Left kidney (tissue), 2 donors: ENCODE measurements around the gene UROC1. TPM values are rescaled to one million over a fixed set of nuclear protein-coding genes. Genes with fewer than 3 reads are reported as not detected.
A peak's percentile ranks its signal among the peaks of the same experiment; 100 is the strongest.

Source experiments
- DNase-seq: peaks from one replicate; pipeline ENCODE4 v3.0.0-alpha.2; 2013
- polyA plus RNA-seq: library from polyadenylated mRNA; unstranded; fragments of 120-200 nt; gene quantifications from one replicate; pipeline ENCODE4 v1.2.1, GENCODE V29; 2013; ENCODE audit not compliant: insufficient read length

Gene UROC1
- polyA plus RNA-seq, 1 donor: 0.15 TPM

DNA sequence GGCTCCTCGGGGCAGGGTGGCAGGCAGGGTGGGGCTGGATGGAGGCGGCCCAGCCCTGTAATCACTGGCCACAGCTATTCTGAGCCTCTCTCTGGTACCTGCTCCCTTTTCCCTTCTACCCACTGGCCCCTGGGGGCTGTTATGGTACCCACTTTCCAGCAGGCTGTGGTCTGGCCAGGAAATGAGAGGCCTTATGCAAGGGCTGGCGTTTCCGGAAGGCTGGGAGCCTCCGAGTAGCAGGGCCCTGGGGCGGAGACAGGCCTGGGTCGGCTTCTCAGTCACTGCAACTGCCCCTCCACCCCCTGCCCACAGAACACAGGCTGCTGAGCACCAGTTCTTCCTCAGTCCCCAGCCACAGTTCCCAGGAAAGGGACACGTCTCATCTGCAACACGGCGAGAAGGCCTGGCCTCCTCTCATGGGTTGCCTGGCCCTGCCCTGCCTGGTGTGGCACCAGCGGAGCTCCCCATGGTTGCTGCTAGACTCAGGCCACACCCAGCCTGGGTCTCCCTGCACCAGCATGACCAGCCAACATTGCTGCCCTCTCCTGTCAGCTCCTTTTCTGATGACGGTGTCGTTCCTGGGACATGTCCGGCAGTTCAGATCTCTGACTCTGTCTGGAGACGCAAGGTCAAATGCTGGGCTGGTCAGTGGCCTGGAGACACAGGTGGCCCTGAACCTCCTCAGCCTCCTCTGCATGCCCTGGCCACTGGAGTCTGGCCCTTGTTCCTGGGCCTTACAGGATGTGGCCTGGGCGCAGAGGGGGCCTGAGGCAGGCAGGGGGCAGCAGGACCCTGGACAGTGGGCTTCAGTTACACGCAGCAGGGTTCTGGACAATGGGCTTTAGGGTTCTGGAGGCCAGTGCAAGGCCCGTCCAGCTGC lies 12.8 kb upstream of the UROC1 start:
- no peak for DNase-seq

DNA sequence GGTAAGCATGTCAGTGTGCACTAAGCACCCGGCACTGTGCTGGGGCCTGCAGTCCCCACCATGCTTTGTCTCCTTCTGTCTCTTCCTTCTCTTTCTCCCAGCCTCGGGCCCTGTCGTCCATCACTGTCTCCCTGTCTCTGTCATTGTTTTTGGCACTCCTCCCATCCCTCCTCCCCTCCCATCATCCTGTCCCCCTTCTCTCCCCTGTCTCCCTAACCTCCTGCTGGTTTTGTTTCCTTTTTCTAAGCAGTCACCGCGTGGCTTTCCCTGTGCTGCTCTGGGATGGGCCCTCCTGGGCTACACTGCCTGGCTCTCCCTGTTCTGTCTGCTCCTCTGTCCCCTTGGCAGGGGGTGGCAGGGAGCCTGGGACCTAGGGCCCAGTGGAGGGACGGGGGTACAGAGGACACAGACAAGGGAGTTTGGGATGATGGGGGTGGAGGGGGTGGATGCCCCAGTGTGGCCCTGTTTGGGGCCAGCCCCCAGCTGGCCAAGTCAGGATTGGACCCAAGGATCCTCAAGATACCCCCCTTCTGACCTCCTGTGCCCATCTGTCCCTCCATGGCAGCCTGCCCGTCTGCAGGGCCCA lies 12.1 kb upstream of the UROC1 start:
- no peak for DNase-seq

DNA sequence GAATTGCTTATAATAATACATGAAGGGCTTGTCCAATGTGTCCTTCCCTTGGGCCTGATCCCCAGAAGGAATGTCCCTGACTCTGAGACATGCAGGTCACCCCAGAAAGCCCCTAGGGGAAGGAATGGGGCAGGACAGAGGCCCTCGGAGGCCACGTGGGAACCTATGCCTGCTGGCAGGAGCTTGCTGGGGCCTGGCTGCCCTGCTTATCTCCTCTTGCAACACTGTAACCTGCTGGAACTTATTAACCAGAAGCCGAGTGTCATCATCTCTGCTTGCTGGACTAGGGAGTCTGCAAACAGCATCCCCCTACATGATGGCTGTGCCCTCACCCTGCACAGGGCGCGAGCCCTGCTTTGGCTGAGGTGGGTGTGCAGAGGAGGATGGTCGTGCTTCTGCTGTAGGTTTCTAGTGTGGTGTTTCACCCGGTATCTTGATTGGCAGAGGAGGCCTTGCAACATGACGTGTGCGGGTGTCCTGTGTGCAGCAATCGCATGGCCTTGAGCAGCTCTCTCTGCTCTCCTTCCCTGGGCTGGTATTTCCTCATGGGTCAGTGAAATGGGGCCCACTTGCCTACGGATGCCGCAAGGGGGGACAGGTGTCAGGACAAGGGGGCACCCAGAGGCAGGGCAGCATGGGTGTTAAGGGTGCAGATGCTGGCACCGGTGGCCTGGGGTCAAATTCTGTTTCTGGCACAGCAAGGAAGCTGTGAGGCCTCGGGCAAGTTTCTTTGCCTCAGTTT lies 11.4 kb upstream of the UROC1 start:
- DNase-seq: no peak

DNA sequence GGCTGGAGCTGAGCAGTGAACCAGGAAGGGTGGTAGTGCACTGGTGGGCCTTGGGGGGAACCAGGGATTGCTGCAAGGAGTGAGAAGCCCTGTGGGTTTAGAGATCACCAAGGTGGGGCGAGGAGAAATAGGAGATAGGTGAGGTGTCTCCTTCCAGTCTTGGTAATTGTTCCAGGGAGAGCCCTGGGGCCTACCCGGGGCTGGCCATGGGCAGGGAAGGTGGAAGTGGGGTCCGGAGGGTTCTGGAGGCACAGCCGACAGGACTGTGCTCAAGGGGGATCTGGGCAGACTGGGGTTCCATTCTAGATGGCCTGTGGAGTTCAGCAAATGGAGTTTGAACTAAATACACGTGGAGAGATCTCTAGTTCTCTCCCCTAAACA lies 10.8 kb upstream of the UROC1 start:
- no peak for DNase-seq

DNA sequence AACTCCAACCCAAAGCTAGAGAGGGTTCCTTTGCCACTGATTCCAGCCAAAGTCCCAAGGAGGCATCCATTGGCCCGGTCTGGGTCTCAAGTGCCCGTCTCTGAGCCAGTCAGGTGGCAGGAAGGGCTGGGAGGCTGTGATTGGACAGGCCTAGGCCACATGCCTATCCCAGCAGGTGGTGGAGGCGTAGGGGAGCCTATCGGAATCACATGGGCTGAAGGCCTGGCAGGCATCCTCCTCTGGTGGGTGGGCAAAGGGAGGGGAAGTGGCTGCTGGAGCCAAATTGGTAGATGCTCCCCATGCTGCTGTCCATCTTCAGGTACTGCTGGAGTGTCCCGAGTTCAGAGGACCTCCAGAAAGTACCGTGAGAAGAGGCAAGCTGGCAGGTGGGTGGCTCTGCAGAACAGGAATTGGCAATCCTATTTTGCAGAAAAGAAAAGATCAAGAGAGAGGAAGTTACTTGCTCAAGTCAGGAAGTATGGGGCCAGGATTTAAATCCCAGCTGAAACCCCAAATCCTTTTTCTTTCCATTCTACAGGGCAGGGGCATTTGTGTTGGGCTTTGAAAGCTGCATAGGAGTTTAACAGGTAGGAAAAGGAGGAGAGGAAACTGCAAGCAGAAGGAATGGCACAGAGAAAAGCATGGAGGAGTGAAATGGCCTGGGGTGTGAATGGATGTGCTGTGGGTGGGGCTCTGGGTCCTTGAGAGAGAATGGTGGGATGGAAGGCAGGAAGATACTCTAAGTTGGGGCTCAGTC lies 10.1 kb upstream of the UROC1 start:
- DNase-seq: no peak

DNA sequence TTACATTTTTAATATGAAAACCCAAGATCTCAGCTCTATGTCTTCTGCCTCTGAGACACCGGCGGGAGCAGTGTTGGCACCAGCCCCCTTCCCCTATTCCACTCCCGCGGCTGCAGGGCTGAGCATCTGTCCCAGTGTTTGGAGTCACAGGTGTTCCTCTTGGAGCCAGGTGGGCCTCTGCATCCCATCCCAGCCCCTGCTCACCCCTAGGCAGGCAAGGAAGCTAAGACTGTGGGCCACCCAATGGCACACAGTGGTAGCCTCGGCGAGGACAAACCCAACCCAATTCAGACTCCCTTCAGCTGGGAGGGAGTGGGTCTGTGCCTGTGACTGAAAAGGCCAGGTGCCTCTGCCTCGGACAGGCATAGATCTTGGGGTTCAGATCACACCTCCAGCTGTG lies 9.4 kb upstream of the UROC1 start:
- DNase-seq: no peak

DNA sequence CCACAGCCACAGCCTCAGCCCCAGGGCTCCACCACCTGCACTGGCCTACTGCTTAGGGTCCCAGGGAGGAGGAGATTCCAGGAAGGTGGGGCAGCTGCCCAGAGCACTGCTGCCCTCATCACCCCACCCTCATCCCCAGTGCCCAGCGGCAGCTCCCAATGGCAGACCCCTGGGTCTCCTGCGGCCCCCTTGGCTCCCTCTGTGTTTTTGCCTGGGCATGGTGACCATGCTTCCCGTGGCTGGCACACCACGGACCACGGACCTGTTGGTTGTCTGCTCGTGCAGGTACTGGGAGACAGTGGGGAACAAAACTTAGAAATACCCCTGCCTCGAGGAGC lies 9.1 kb upstream of the UROC1 start:
- no peak for DNase-seq

DNA sequence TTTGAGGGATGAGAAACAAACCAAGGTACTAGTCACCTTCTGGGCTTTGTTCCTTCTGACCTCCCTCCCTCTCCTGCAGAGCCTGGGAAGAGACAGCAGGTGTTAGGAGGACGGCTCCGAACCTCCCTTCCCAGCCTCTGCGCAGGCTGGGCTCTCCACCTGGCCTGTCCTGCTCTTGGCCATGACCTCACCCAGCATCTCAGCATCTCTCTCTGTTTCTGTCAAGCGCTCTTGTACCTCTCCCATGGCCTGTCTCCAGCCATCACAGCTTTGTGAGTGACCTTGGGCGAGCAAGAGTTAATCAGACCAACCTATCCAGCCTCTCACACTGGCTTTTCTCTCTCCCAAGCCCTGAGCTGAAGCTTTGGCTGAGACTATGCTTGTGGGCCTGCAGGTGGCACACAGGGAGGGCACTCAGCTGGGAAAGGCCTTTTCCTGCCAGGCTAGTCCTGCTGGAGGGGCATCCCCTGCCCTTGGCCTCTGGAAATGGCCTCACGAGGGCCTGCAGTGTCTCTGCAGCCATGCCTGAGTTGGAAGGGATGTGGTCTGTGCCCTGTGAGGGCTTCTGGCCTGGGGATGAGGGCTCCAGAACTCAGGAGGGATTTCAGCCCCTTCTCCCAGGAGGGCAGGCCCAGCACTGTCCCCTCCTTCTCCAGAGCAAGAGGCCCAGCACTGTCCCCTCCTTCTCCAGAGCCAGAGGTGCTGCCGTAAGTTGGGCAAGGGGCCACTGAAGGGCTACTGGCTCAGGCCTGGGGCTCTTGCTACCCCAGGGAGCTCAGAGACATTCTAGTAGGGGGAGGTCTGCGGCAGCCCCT lies 8.5 kb upstream of the UROC1 start:
- no peak for DNase-seq

DNA sequence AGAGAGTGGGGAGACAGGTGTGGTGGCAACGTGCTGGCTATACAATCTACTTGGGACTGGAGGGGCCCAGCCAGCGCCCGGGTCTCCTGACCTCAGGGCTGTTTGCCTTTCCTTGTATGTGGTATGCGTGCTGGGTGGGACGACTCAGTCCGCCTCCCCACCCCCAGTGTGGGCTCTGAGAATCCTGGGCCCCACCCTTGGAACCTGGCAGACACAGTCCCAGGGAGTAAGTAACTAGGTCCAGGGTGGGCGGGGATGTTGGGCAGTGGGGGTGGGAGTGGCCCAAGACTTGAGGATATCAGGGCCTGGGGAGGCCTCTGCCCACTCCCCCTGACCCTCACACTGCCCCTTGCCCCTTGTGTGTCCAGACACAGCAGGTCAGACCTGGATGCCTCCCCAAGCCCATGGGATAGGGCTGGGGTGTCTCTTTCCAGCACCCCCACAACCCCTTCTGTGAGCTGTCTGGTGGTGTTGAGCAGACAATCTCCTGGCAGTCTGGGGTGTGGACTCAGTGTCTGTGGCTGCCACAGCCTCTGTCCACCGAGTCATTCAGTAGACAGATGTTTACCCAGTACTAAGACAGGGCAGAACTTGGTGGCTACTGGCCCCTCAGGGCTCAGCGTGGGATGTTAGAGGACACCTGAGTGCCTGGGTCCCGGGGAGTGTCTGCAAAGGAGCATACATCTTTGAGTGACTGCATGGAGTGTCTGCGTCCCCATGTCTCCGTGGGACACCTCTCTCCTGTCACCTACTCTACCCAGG lies 7.7 kb upstream of the UROC1 start:
- DNase-seq: no peak

DNA sequence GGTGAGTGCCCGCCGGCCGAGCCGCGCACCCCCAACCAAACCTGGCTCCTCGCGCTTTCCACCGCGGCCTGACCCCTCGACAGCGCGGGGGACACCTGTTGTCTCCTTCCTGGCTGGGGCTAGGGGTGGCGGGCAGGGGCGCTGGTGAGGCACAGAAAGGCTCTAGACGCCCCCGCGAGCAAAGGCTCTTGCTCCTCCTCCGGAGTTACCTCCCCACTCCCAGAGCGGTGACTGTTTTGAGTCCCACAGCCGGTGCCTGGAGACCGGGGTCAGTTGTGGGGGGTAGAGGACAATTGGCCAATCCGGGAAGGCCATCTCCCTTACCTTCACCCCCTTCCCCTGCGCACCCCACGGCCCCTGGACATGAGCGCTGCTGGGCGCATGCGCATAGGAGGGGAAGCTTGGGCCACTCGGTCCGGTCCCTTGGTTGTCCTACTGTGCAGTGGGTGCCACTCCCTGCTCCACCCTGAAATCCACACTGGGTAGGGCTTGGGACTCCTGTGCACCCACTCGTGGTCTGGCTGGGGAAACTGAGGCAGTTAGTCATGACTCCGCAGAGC lies 6.9 kb upstream of the UROC1 start:
- DNase-seq: peak; percentile 25

DNA sequence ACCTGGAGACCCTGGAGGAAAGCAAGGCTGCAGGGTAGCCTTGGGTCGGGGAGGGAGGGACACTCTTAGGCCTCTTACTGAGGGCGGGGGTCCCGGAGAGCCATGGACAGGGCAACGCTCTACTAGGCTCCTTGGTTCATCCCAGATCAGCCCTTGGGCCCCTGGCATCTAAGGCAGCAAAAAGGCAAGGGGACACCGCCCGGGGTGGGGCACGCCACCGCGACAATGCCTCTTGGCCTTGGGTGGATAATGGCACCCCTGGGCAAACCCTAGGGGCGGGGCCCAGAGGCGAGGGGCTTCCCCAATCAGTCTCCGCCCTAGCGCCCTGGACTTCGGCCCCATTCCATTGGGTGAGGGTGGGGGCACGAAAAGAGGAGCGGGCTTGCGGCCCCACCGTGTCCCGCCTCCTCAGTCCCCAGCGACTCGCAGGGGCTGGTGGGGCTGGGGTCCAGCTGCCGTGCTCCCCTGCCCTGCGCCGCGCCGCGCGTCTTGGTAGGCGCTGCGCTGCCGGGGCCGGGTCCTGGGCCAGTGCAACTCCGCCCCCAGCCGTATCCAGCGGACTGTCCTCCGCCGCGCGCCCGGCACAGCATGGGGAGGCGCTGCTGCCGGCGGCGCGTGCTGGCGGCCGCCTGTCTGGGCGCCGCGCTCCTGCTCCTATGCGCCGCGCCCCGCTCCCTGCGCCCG lies 6.3 kb upstream of the UROC1 start, which contains the start of gene CHST13:
Gene CHST13, plus strand, starts transcription at position 411 of the 684 bp plus-strand sequence. Its CDS starts 178 bp downstream, at position 589.
- peak; percentile 49 for DNase-seq

DNA sequence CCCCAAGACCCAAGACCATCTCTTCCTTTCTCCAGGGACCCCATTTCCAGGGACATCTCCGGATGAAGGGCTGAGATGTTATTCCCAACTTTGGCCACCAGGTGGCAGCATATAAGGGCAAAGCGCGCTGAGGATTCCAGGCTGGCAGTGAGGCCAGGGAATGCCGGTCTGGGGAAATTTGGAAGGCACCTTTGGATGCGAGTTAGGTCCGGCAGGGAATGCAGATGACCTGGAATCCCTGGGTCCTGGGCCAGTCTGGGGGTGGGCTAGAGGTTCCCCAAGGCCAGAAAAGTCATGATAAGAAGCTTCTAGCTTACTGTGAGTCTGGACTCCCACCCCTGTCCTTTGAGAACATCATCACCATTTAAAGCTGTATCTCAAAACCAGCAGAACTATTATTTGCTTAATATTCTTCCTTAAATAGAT lies 4.8 kb upstream of the UROC1 start:
- peak; percentile 40 for DNase-seq

DNA sequence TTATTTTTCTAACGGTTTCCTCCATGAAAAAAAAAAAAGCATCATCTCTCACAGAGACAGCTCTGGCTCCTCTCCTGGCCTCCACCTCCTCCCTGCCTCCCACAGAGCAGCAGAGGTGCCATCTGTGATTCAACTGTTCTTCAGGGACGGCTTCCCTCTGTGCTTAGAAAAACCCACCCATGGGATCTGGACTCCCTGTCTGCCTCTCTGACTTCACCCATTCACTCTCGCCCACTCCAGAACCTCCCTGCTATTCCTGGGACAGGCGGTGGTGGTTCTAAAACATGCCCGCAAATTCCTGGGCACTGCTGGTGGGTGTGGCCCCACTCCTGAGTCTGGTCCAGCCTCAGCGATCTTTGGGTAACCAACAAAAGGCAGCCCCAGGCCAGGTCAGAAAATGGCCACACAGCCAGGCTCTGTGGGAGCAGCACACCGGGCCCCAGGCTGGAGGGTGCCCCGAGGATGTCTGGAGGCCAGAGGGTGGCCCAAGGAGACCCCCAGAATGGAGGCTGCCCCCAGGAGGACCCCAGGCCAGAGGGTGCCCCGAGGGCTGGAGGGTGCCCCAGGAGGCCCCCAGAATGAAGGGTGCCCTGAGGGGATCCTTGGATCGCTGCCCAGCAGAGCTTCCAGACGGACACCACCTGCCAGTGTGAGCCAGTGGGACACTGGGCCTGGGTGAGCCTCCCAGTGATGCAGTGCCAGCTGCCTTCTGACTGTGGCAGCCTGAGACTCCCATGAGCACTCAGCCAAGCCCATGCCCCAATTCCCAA lies 3.7 kb upstream of the UROC1 start:
- DNase-seq: no peak

DNA sequence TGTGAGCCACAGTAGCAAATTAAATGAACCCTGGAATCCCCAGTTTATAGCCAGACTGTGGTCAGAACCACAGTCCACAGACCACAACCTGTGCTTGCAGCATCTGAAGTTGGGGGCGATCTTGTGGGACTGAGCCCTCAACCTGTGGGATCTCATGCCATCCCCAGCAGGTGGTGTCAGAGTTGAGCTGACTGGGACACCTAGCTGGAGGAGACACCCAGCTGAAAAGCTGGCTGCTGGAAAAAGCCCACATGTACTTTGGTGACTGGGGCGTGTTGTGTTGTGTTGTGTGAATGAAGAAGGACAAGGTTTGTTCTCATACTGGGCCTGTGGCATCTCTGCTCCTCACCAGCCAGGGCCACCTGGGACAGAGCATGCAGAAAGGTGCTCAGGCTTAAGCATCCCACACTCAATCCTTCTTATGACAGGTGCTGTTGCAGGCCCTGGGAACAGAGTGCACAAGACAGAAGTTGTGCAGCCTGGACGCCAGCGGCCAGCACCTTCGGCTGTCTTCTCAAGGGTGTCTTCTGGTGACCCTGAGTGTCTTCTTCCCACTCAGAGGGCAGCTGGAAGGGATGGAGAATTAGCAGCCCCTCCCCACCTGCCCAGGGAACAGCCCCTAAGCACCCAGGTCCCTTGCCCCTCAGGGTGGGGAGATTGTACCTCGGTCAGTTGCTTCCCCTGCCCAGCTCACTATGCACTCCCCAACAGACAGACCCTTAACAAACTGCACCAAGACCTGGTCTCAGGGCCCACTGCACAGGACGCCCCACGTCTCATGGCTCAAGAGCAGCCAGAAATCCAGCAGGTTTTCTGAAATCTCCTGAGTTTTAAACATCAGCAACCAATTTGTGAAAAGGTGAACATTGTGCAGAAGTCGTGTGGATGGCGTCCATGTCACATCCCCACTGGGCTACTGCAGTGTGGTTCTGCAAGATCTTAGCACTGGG lies 2.2 kb upstream of the UROC1 start:
- no peak for DNase-seq

DNA sequence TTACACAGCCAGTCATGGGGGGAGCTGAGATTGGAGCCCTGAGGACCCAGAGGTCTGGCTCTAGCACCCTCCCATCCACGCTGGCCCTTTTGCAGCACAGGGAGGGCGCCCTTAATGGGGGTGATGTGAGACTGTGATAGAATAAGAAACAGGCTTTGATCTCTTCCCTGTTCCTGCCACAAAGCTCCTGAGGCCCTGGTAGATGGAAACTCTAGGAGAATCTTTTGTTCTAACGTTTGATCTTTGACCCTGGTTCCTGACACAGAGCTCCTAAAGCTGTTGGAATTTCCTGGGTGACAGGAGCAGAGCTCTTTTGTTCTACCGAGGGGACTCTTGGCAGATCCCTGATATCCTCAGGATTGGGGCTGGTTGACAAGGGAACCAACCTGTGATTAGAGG lies 1.2 kb upstream of the UROC1 start:
- no peak for DNase-seq

DNA sequence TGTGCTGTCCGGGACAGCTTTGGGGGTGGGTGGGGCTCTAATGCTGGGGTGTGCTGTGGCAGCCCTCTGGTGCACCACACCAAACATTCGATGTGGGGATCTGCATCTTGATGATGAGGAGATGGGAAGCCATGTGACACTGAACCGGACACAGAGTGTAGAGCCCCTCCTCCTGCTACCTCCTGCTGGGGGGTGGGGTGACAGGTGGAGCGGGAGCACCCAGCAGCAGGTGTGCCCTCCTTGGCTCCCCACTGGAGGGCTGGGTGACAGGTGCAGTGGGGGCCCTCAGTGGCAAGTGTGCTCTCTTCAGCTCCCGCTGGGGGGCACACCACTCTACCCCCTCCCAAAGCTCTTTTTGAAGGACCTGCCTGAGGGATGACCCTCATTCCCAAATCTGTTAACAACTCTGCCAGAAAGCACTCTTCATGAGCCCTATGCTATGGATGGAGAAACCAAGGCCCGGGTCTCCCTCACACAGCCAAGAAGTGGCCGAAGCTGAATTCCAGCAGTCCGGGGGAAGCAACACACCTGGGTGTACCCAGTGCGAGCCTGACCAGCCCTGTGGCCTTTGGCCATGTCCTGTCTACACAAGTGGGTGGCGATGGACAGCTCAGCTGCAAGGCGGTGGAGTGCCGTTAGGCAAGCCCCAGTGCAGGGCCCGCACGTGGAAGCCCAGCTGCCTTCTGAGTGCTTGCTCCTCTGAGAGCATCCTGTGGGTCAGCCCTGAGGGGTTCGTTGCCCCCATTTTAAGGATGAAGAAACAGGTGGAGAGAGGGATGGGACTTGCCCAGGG lies 609 bp upstream of the UROC1 start:
- DNase-seq: no peak

DNA sequence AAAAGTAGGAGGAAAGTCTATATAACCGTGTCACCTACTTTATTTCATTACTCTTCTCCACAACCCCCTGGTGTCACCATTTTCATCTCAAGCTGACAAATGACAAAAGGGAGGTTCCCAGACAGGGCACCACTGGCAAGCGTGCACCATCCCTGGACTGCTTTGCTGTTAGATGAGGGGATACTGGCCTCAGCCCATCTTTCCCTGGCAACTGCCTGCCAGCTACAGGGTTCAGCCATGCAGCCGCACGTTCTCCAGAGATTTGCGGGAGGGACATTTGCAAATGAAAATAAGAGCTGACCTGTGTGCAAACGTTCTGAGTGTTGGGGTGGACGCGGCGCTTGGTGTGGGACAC lies 660 bp downstream of the UROC1 start:
- DNase-seq: no peak
